ENCODE data around the gene SORT1. TPM values are rescaled to one million over a fixed set of nuclear protein-coding genes. Genes with fewer than 3 reads are reported as not detected.
"Not testable (repeated sequence)": the region's sequence is repeated elsewhere in the genome, so short reads cannot be mapped to it uniquely, and the experiment has no call there.

The SORT1 gene
- total RNA-seq, 1 donor from 2014 or later = 7.9 TPM

- no peaks in the 10 kb centered on the region for H3K36me3 ChIP-seq (ENCODE audit: control insufficient read depth, insufficient read depth, low read length)
- DNase-seq (ENCODE audit: low read depth) = no peak
- H3K27me3 ChIP-seq (ENCODE audit: control insufficient read depth, insufficient read depth, low read length) = no peaks in the 10 kb centered on the region
- FAIRE-seq = no peak
- H3K4me3 ChIP-seq (ENCODE audit: low read depth, low read length) = no peak overlapping the region
- no peak for TF ChIP-seq CTCF (IDR thresholded peaks at IDR 0.05; ENCODE audit: insufficient read depth, low read length, severe bottlenecking)
These were observed 16.1 kb downstream of the SORT1 start for GRCh38 chr1:109381573-109381972.

DNA sequence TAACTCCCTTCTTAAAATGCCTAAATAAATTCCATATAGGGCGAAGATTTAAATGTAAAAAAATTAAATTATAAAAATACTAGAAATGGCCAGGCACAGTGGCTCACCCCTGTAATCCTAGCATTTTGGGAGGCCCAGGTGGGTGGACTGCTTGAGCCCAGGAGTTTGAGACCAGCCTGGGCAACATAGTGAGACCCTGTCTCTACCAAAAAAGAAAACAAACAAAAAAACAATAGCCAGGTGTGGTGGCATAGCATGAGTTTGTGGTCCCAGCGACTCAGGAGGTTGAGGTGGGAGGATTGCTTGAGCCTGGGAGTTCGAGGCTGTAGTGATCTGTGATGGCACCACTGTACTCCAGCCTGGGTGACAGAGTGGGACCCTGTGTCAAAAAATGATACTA lies 17.8 kb downstream of the SORT1 start:
- no peak for FAIRE-seq
- no peak for TF ChIP-seq CTCF (IDR thresholded peaks at IDR 0.05; ENCODE audit: insufficient read depth, low read length, severe bottlenecking)

GRCh38 chr1:109379422-109379821 lies 18.3 kb downstream of the SORT1 start:
- FAIRE-seq = no peak
- no peaks in the 10 kb centered on the region for H3K27me3 ChIP-seq (ENCODE audit: control insufficient read depth, insufficient read depth, low read length)
- H3K4me3 ChIP-seq (ENCODE audit: low read depth, low read length) = no peak overlapping the region
- no peak for DNase-seq (ENCODE audit: low read depth)
- H3K36me3 ChIP-seq (ENCODE audit: control insufficient read depth, insufficient read depth, low read length) = no peaks in the 10 kb centered on the region
- no peak for TF ChIP-seq CTCF (IDR thresholded peaks at IDR 0.05; ENCODE audit: insufficient read depth, low read length, severe bottlenecking)

More for the DNA sequence above, 17.8 kb downstream of the SORT1 start:
- H3K4me3 ChIP-seq (ENCODE audit: low read depth, low read length) = no peak overlapping the region
- DNase-seq (ENCODE audit: low read depth) = no peak
- no peaks in the 10 kb centered on the region for H3K36me3 ChIP-seq (ENCODE audit: control insufficient read depth, insufficient read depth, low read length)
- H3K27me3 ChIP-seq (ENCODE audit: control insufficient read depth, insufficient read depth, low read length) = no peaks in the 10 kb centered on the region

DNA sequence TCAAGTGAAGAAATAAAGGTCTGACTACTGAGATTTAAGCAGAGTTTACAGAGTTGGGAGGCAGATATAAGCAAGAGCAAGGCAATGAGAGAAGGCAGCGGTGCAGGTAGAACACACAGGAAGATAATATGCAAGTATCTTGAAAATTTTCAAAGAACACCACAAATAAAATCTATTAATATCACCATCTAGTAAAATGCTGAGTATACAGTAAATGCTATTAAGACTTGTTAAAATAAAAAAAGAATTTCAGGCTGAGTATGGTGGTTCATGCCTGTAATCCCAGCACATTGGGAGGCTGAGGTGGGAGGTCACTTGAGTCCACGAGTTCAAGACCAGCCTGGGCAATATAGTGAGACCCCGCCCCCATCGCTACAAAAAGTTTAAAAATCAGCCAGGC lies 20.0 kb downstream of the SORT1 start:
- Histone ChIP-seq H3K27me3 (ENCODE audit: control insufficient read depth, insufficient read depth, low read length) (no peaks in the 10 kb centered on the region), H3K4me3 (ENCODE audit: low read depth, low read length) (no peak overlapping the region), H3K36me3 (ENCODE audit: control insufficient read depth, insufficient read depth, low read length) (no peaks in the 10 kb centered on the region)
- no peak for TF ChIP-seq CTCF (IDR thresholded peaks at IDR 0.05; ENCODE audit: insufficient read depth, low read length, severe bottlenecking)
- no peak for FAIRE-seq
- DNase-seq (ENCODE audit: low read depth) = no peak

DNA sequence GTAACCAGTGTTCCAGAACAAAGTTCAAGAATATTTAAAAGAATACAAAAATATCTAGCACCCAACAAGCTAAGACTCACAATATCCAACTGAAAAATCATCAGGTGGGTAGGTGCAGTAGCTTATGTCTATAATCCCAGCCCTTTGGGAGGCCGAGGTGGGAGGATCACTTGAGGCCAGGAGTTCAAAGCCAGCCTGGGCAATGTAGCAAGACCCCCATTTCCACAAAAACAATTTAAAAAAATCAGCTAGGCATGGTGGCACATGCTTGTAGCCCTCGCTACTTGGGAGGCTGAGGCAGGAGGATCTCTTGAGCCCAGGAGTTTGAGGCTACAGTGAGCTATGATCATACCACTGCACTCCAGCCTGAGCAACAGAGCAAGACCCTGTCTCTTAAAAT lies 24.0 kb downstream of the SORT1 start:
- not testable (repeated sequence) for H3K27me3 ChIP-seq (ENCODE audit: control insufficient read depth, insufficient read depth, low read length); H3K4me3 ChIP-seq (ENCODE audit: low read depth, low read length); DNase-seq (ENCODE audit: low read depth); H3K36me3 ChIP-seq (ENCODE audit: control insufficient read depth, insufficient read depth, low read length); FAIRE-seq

- Histone ChIP-seq H3K36me3 (ENCODE audit: control insufficient read depth, insufficient read depth, low read length) (no peaks in the 10 kb centered on the region), H3K27me3 (ENCODE audit: control insufficient read depth, insufficient read depth, low read length) (no peaks in the 10 kb centered on the region), H3K4me3 (ENCODE audit: low read depth, low read length) (no peak overlapping the region)
- FAIRE-seq = no peak
- TF ChIP-seq CTCF (IDR thresholded peaks at IDR 0.05; ENCODE audit: insufficient read depth, low read length, severe bottlenecking) = no peak
- DNase-seq (ENCODE audit: low read depth) = no peak
These were observed 24.6 kb downstream of the SORT1 start for GRCh38 chr1:109373126-109373525.
